Activated T-cell treated with anti-CD3 and anti-CD28 coated beads, Interleukin-2, amount 50 U/mL, for 4 hours (primary cell): Measurements from ENCODE around the gene SLC12A8. TPM values are rescaled to one million over a fixed set of nuclear protein-coding genes. Genes with fewer than 3 reads are reported as not detected.

Experiments used
- ATAC-seq, 2 donors: fragments of 200-7000 bp; cut with Tn5 transposase; one replicate each; pipeline ENCODE4 v1.10.0; 2021
- DNase-seq: peaks from one replicate; pipeline ENCODE4 v3.0.0-alpha.2; 2020
- H3K27me3 Mint-ChIP-seq: one replicate; pipeline ENCODE4 v1.8.0; 2021; ENCODE audit warnings: low read depth, mixed read lengths
- H3K36me3 Mint-ChIP-seq: one replicate; pipeline ENCODE4 v1.8.0; 2022; ENCODE audit warnings: mixed read lengths; ENCODE audit not compliant: insufficient read depth
- H3K4me1 Mint-ChIP-seq: one replicate; pipeline ENCODE4 v1.8.0; 2021; ENCODE audit warnings: low read depth, mixed read lengths
- H3K4me3 Mint-ChIP-seq: one replicate; pipeline ENCODE4 v1.8.0; 2021; ENCODE audit warnings: mild to moderate bottlenecking, moderate library complexity, mixed read lengths
- H3K9me3 Mint-ChIP-seq: one replicate; pipeline ENCODE4 v1.8.0; 2021; ENCODE audit warnings: mixed read lengths
- total RNA-seq, 3 donors: library from RNA; stranded (reverse); gene quantifications; one replicate each; pipeline ENCODE4 v1.2.1, GENCODE V29; 2021

SLC12A8 gene
- total RNA-seq, 3 donors from 2014 or later = 0.35 to 1.7 (median 0.63) TPM

DNA sequence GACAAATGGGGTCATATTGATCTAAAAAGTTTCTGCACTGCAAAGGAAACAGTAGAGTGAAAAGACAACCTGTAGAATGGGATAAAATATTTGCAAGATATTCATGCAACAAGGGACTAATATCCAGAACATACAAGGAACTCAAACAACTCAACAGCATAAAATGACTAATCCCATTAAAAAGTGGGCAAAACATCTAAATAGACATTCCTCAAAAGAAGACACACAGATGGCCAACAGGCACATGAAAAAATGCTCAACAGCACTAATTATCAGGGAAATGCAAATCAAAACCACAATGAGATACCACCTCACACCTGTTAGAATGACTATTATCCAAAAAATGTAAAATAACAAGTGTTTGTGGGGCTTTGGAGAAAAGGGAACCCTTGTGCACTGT is 8.8 kb downstream of the SLC12A8 start:
- no peaks in the 10 kb centered on the region for H3K9me3 Mint-ChIP-seq

GRCh38 chr3:125202197-125202596 is 10.4 kb downstream of the SLC12A8 start:
- ATAC-seq (no peak), DNase-seq (no peak)
- Mint-ChIP-seq H3K9me3 (no peaks in the 10 kb centered on the region), H3K4me3 (no peak overlapping the region), H3K27me3 (peaks cover 5% of the 10 kb centered on the region), H3K36me3 (no peaks in the 10 kb centered on the region), H3K4me1 (peaks cover 6% of the 10 kb centered on the region)

More for the DNA sequence above, 8.8 kb downstream of the SLC12A8 start:
- ATAC-seq = no peak
- peaks cover 6% of the 10 kb centered on the region for H3K4me1 Mint-ChIP-seq
- no peak for DNase-seq
- H3K27me3 Mint-ChIP-seq = peaks cover 11% of the 10 kb centered on the region
- no peaks in the 10 kb centered on the region for H3K36me3 Mint-ChIP-seq
- no peak overlapping the region for H3K4me3 Mint-ChIP-seq

- ATAC-seq = peak in 1 of 2 donors; percentile 70
- Mint-ChIP-seq H3K27me3 (peaks cover 3% of the 10 kb centered on the region), H3K9me3 (no peaks in the 10 kb centered on the region), H3K36me3 (no peaks in the 10 kb centered on the region), H3K4me1 (peaks cover 6% of the 10 kb centered on the region), H3K4me3 (no peak overlapping the region)
- DNase-seq = no peak
Measured at GRCh38 chr3:125200731-125201139, 11.8 kb downstream of the SLC12A8 start.

GRCh38 chr3:125194849-125195601 is 17.5 kb downstream of the SLC12A8 start:
- no peaks in the 10 kb centered on the region for H3K4me1 Mint-ChIP-seq
- no peaks in the 10 kb centered on the region for H3K36me3 Mint-ChIP-seq
- DNase-seq (no peak), ATAC-seq (peak in 1 of 2 donors; percentile 67)
- no peak overlapping the region for H3K4me3 Mint-ChIP-seq
- H3K9me3 Mint-ChIP-seq = no peaks in the 10 kb centered on the region
- H3K27me3 Mint-ChIP-seq = peaks cover 2% of the 10 kb centered on the region

- no peak for ATAC-seq
- H3K4me3 Mint-ChIP-seq = no peak overlapping the region
- H3K27me3 Mint-ChIP-seq = peaks cover 2% of the 10 kb centered on the region
- no peaks in the 10 kb centered on the region for H3K9me3 Mint-ChIP-seq
- H3K36me3 Mint-ChIP-seq = no peaks in the 10 kb centered on the region
- DNase-seq = no peak
- H3K4me1 Mint-ChIP-seq = no peaks in the 10 kb centered on the region
Measured at GRCh38 chr3:125194061-125194848, 18.3 kb downstream of the SLC12A8 start.

- Mint-ChIP-seq H3K27me3 (peaks cover 2% of the 10 kb centered on the region), H3K4me1 (no peaks in the 10 kb centered on the region), H3K36me3 (no peaks in the 10 kb centered on the region), H3K9me3 (no peaks in the 10 kb centered on the region), H3K4me3 (no peak overlapping the region)
- no peak for DNase-seq
- peak in 1 of 2 donors; percentile 23 for ATAC-seq
Measured at GRCh38 chr3:125192190-125193035, 20.1 kb downstream of the SLC12A8 start.

GRCh38 chr3:125191730-125192129 is 20.8 kb downstream of the SLC12A8 start:
- Mint-ChIP-seq H3K4me1 (no peaks in the 10 kb centered on the region), H3K9me3 (no peaks in the 10 kb centered on the region), H3K27me3 (peaks cover 2% of the 10 kb centered on the region), H3K4me3 (no peak overlapping the region), H3K36me3 (no peaks in the 10 kb centered on the region)
- DNase-seq (no peak), ATAC-seq (peak in 1 of 2 donors; percentile 60)

DNA sequence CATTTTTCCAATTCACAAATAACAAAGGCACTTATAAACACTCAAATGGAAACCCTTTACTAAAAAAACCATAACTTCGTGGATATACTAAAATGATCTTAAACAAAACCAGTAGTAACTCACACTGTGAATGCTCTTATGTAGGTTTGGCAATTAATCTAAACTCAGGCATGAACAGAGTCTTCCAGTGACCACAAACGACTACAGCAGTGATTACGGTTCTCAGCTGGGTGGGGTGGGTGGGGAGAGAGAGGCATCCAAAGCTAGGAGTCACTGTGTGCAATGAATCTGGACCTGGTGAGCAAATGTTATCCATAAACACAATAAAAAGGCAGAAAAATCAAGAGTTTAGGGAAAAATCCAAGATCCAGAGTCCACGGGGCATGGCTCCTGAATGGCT is 21.3 kb downstream of the SLC12A8 start:
- ATAC-seq (no peak), DNase-seq (no peak)
- Mint-ChIP-seq H3K27me3 (peaks cover 2% of the 10 kb centered on the region), H3K9me3 (no peaks in the 10 kb centered on the region), H3K4me3 (no peak overlapping the region), H3K4me1 (peaks cover 2% of the 10 kb centered on the region), H3K36me3 (no peaks in the 10 kb centered on the region)

DNA sequence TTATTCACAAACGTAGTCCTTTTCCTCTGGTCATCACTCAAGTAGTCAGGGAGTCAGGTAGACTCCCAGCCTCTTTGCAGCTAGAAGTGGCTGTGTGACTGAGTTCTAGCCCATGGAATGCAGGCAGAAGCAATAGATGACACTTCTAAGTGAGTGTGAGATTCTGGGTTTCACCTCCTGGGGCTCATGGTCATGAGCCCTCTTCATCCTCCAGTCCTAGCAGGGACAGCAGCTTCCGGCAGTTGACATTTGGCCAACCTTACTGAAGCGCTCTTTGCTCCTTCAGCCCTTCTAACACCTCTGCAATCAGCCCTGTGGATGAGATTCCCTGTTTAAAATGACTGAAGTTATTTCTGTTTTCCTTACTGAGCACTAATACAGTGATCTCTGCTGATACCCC is 21.8 kb downstream of the SLC12A8 start:
- Mint-ChIP-seq H3K36me3 (no peaks in the 10 kb centered on the region), H3K9me3 (no peaks in the 10 kb centered on the region), H3K4me1 (peaks cover 4% of the 10 kb centered on the region), H3K27me3 (peaks cover 2% of the 10 kb centered on the region), H3K4me3 (no peak overlapping the region)
- DNase-seq (no peak), ATAC-seq (no peak)

- DNase-seq = no peak
- no peaks in the 10 kb centered on the region for H3K9me3 Mint-ChIP-seq
- ATAC-seq = no peak
- no peaks in the 10 kb centered on the region for H3K36me3 Mint-ChIP-seq
- H3K4me1 Mint-ChIP-seq = peaks cover 4% of the 10 kb centered on the region
- H3K27me3 Mint-ChIP-seq = peaks cover 2% of the 10 kb centered on the region
- no peak overlapping the region for H3K4me3 Mint-ChIP-seq
Measured at GRCh38 chr3:125189378-125190165, 23.0 kb downstream of the SLC12A8 start.

GRCh38 chr3:125188955-125189354 is 23.6 kb downstream of the SLC12A8 start:
- Mint-ChIP-seq H3K4me3 (no peak overlapping the region), H3K4me1 (peaks cover 4% of the 10 kb centered on the region), H3K9me3 (no peaks in the 10 kb centered on the region), H3K27me3 (peaks cover 2% of the 10 kb centered on the region), H3K36me3 (no peaks in the 10 kb centered on the region)
- DNase-seq (no peak), ATAC-seq (no peak)

- H3K9me3 Mint-ChIP-seq = no peaks in the 10 kb centered on the region
- DNase-seq = no peak
- no peaks in the 10 kb centered on the region for H3K36me3 Mint-ChIP-seq
- H3K4me3 Mint-ChIP-seq = no peak overlapping the region
- H3K4me1 Mint-ChIP-seq = peaks cover 4% of the 10 kb centered on the region
- no peak for ATAC-seq
- H3K27me3 Mint-ChIP-seq = no peaks in the 10 kb centered on the region
Measured at GRCh38 chr3:125187599-125187910, 25.0 kb downstream of the SLC12A8 start.

GRCh38 chr3:125186800-125187598 is 25.5 kb downstream of the SLC12A8 start:
- Mint-ChIP-seq H3K9me3 (no peaks in the 10 kb centered on the region), H3K4me1 (peaks cover 4% of the 10 kb centered on the region), H3K36me3 (no peaks in the 10 kb centered on the region), H3K4me3 (no peak overlapping the region), H3K27me3 (no peaks in the 10 kb centered on the region)
- no peak for DNase-seq
- ATAC-seq = no peak
